NK-92 (cell line): ENCODE measurements around the gene GRM7.

Experiments used
- DNase-seq: peaks from one replicate; lab custom pipeline; 2025; ENCODE audit not compliant: unreplicated experiment; lab: John Stamatoyannopoulos, UW

Gene GRM7

DNA sequence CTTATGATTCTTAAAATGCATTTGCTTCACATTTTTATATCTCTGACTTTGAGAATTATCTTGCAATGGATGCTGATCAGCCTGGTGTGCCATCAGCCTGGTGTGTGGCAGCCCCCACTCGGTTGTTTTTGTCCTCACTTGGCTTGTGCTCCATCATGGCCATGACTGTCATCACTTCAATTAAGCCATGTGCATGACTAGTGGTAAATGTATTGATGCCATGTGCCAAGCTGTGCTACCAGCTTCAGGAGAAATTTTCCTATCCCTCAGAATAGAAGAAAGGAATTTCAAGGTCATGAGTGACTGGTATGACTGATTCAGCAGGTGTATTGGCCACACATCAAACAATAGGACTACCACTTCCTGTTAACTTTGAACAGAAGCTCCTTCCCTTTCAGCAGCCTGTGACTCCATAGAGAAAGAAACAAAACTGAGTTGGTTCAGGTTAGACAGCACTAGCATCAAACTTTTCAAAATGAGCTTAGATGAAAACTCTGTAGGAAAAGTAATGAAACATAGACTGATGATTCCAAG lies 251.7 kb downstream of the GRM7 start:
- no peak for DNase-seq

- no peak for DNase-seq
Observed at GRCh38 chr3:7144697-7145308, 283.9 kb downstream of the GRM7 start.

- DNase-seq = no peak
Observed at GRCh38 chr3:7146529-7146928, 285.6 kb downstream of the GRM7 start.

GRCh38 chr3:7158516-7158915 lies 297.6 kb downstream of the GRM7 start:
- DNase-seq = no peak

- DNase-seq = no peak
Observed at GRCh38 chr3:7160689-7161088, 299.8 kb downstream of the GRM7 start.

GRCh38 chr3:7166460-7166859 lies 305.5 kb downstream of the GRM7 start:
- no peak for DNase-seq

- DNase-seq = no peak
Observed at GRCh38 chr3:7171493-7171892, 310.6 kb downstream of the GRM7 start.

DNA sequence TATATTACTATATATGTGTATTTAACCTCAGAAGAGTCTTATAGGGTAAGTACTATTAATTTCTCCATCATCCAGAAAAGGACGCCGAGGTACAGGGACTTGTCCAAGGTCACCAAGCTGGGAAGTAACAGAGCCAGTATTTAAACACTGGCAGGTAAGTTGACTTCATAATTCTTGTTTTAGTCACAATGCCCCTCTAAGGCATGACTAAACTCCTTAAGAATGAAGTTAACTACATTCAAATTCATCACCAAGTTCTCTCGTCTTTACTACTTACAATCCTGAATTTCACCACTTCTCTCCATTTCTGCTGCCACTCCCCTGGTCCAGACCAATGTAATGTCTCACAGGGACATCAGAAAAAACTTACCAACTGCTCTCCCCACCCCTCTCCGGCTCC lies 312.1 kb downstream of the GRM7 start:
- DNase-seq = no peak

DNA sequence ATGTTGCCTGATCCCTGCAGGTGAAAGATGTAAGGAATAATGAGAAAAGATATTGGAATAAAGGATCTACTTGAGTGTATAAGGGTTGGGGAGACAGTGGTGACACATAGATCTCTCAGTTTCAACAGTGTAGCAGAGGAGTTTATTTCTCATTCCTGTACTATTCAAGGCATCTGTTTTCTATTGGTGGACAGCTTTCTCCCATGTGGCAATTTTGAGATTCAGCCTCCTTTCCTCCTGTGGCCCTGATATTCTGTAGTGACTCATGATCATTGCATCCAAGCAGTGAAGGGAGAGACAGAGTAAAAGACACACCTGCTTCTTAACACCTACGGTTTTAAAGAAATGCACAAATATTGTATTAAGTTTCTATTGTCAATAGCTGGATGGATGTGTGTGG lies 327.6 kb downstream of the GRM7 start:
- no peak for DNase-seq

- no peak for DNase-seq
Observed at GRCh38 chr3:7190095-7190494, 329.2 kb downstream of the GRM7 start.

GRCh38 chr3:7193269-7193668 lies 332.4 kb downstream of the GRM7 start:
- no peak for DNase-seq

GRCh38 chr3:7194071-7194835 lies 333.3 kb downstream of the GRM7 start:
- DNase-seq = no peak

GRCh38 chr3:7195934-7196333 lies 335.0 kb downstream of the GRM7 start:
- DNase-seq = no peak

- no peak for DNase-seq
Observed at GRCh38 chr3:7201784-7202183, 340.9 kb downstream of the GRM7 start.

DNA sequence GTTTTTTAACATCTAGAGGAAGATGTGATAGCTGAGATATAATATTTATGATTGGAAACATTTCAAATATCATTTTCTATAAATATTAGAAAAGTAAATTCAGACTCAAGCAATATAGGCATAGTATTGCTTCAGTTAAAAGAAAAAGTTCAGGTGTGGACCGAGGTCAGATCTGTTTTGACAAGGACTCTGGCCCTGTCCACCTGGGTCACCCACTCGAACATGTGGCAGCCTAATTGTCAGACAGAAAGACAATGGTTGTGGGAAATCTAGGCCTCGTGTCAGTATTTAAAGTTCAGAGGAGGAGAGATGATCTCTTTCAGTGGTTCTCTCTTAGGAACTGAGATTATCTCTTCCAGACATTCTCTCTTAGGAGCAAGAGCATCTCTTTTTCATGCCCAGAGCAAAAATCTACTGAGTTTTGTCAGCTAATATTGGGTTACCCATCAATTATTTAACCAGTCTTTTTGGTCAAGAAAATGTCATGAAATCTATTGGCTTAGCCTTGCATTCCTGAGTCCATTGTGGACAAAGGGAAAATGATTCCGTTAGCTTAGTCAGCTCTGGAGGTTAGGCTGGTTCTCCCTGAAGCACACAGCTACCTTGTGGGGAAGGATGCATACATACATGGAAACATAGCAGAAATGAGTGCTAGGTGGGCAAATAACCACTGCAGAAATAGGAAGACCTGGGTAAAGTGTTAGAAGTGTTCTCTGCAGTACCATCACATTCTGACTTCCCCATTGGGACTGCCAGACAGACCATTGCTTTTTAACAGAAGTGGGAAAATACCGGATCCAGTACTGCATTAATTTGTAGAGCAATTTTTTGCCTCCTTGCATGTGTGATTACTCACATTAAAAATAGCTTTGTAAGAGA lies 343.3 kb downstream of the GRM7 start:
- no peak for DNase-seq

DNA sequence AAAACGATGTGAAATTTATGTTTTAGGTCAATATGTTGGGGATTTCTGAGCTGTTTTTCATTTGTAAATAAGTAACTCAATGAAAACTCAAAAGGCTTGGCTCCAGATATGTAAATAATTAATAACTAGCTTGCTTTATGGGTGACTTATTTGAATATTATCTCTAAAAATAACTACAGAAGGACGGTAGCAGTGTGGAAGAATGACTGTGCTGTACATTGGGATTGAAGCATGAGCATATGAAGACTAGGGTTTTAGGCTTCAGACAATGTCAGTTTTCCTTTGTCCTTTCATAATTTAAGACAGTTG lies 343.9 kb downstream of the GRM7 start:
- DNase-seq = no peak

- no peak for DNase-seq
Observed at GRCh38 chr3:7205535-7205934, 344.6 kb downstream of the GRM7 start.

GRCh38 chr3:7205962-7206361 lies 345.0 kb downstream of the GRM7 start:
- DNase-seq = no peak

DNA sequence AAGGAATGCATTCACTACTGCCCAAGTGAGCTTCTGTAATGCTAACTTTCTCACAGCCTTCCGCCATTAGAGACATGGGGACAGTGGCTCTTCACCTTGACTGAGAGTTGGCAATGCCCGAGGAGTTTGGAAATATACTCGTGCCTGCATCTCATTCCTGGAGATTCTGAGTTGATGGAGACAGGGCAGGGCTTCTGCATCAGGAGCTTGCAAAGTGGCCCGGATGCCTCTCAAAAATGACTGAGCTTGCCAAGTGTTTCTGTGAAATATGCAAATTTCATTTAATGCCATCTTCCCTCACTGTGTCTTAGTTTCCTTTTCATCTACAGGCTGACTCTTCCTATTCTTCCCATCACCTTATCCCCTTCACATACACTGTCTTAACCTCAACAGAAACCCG lies 346.2 kb downstream of the GRM7 start:
- no peak for DNase-seq

DNA sequence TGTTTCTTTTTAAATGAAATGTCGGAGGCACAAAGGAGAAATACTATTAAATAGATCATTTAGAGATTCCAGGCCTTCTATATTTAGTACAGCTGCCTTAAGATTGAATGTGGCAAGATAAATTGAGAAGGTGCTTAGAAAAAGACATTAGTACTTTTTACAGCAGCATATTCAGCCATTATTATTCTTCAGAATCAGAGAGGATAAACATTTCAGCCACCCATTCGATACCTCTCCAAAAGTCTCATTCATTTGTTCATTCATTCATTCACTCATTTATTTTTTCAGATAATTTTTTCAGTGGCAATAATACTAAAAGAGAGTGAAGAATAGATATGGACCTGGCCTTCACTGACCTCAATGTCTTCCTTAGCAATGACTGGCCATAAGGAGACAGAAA lies 347.0 kb downstream of the GRM7 start:
- DNase-seq = no peak

GRCh38 chr3:7209098-7209497 lies 348.2 kb downstream of the GRM7 start:
- no peak for DNase-seq

GRCh38 chr3:7211740-7212139 lies 350.8 kb downstream of the GRM7 start:
- no peak for DNase-seq
